Mononuclear cell (primary cell): Measurements from ENCODE around the gene STXBP5. TPM values are rescaled to one million over a fixed set of nuclear protein-coding genes. Genes with fewer than 3 reads are reported as not detected.
"Not testable (repeated sequence)": the region's sequence is repeated elsewhere in the genome, so short reads cannot be mapped to it uniquely, and the experiment has no call there.

Experiments used
- H3K27me3 ChIP-seq: 2 replicates; pipeline ENCODE4 v1.6.0; 2011; ENCODE audit warnings: low read length, control low read depth; ENCODE audit not compliant: insufficient read depth
- H3K4me1 ChIP-seq: 2 replicates; pipeline ENCODE4 v1.5.1; 2011; ENCODE audit warnings: mild to moderate bottlenecking, low read length, control low read depth; ENCODE audit not compliant: insufficient read depth
- H3K4me3 ChIP-seq: 2 replicates; pipeline ENCODE4 v1.5.1; 2011; ENCODE audit warnings: mild to moderate bottlenecking, low read length, moderate library complexity
- H3K9me3 ChIP-seq: 2 replicates; pipeline ENCODE4 v1.5.1; 2011; ENCODE audit warnings: low read depth, mild to moderate bottlenecking, control low read depth, low read length
- total RNA-seq: library from RNA; depleted of rRNA; stranded (reverse); fragments of >200 nt; gene quantifications from one replicate; pipeline ENCODE4 v1.2.3, GENCODE V29; 2012

Gene STXBP5
- total RNA-seq, 1 donor = 29.3 TPM

GRCh38 chr6:147234685-147235084, 30.5 kb downstream of the STXBP5 start:
- no peaks in the 10 kb centered on the region for H3K4me1 ChIP-seq
- H3K9me3 ChIP-seq = no peaks in the 10 kb centered on the region
- H3K4me3 ChIP-seq = no peak overlapping the region
- no peaks in the 10 kb centered on the region for H3K27me3 ChIP-seq

DNA sequence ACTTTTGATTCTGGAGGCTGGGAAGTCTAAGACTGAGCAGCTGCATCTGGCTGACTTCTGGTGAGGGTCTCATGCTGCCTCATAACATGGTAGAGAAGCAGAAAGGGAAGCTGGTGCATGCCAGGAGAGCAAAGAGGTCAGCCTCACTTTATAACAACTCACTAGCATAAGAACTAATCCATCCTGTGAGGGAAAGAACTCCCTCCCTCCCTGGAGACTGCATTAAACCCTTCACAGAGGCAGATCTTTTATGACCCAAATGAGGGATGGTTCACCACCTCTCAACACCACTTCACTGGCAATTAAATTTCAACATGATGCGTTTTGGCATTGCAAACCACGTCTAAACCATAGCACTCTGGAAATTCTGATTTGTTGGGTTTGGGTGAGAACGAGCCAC, 33.9 kb downstream of the STXBP5 start:
- H3K27me3 ChIP-seq = no peaks in the 10 kb centered on the region
- H3K4me3 ChIP-seq = no peak overlapping the region
- H3K9me3 ChIP-seq = no peaks in the 10 kb centered on the region

GRCh38 chr6:147238906-147239305, 34.7 kb downstream of the STXBP5 start:
- Histone ChIP-seq H3K9me3 (no peaks in the 10 kb centered on the region), H3K4me1 (no peaks in the 10 kb centered on the region), H3K27me3 (no peaks in the 10 kb centered on the region), H3K4me3 (no peak overlapping the region)

More for the DNA sequence above, 33.9 kb downstream of the STXBP5 start:
- no peaks in the 10 kb centered on the region for H3K4me1 ChIP-seq

GRCh38 chr6:147244832-147245231, 40.6 kb downstream of the STXBP5 start:
- Histone ChIP-seq H3K9me3 (no peaks in the 10 kb centered on the region), H3K4me1 (no peaks in the 10 kb centered on the region), H3K27me3 (no peaks in the 10 kb centered on the region), H3K4me3 (no peak overlapping the region)

DNA sequence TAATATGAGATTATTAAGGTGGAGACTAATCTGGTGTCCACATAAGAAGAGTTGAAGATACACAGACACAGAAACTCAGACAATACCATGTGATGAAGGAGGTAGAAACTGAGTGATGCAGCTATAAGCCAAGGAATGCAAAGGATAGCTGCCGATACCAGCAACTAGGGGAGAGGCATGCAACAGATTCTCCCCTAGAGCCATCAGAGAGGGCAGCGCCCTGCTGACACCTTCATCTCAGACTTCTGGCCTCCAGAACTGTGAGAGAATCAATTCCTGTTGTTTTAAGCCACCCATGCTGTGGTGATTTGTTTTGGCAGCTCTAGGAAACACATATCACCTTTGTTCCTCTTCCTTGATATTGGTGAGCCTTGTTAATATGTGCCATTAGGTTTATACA, 41.5 kb downstream of the STXBP5 start:
- H3K9me3 ChIP-seq = no peaks in the 10 kb centered on the region
- H3K27me3 ChIP-seq = no peaks in the 10 kb centered on the region
- no peaks in the 10 kb centered on the region for H3K4me1 ChIP-seq
- H3K4me3 ChIP-seq = no peak overlapping the region

GRCh38 chr6:147246853-147247635, 42.8 kb downstream of the STXBP5 start:
- Histone ChIP-seq H3K4me3 (no peak overlapping the region), H3K4me1 (no peaks in the 10 kb centered on the region), H3K27me3 (no peaks in the 10 kb centered on the region), H3K9me3 (no peaks in the 10 kb centered on the region)

GRCh38 chr6:147248859-147249258, 44.6 kb downstream of the STXBP5 start:
- Histone ChIP-seq H3K4me1 (no peaks in the 10 kb centered on the region), H3K9me3 (no peaks in the 10 kb centered on the region), H3K27me3 (no peaks in the 10 kb centered on the region), H3K4me3 (no peak overlapping the region)

DNA sequence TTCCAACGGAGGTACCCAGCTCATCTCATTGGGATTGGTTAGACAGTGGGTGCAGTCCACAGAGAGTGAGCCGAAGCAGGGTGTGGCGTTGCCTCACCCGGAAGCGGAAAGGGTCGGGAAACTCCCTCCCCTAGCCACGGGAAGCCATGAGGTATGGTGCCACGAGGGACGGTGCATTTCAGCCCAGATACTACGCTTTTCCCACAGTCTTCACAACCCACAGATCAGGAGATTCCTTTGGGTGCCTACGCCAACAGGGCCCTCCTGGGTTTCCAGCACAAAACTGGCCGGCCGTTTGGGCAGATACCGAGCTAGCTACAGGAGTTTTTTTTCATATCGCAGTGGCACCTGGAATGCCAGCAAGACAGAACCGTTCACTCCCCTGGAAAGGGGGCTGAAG, 46.9 kb downstream of the STXBP5 start:
- Histone ChIP-seq H3K4me1 (no peaks in the 10 kb centered on the region), H3K27me3 (no peaks in the 10 kb centered on the region)

GRCh38 chr6:147254929-147255473, 50.8 kb downstream of the STXBP5 start:
- not testable (repeated sequence) for H3K27me3 ChIP-seq, H3K4me3 ChIP-seq, H3K4me1 ChIP-seq, H3K9me3 ChIP-seq

More for the DNA sequence above, 46.9 kb downstream of the STXBP5 start:
- H3K9me3 ChIP-seq = no peaks in the 10 kb centered on the region
- no peak overlapping the region for H3K4me3 ChIP-seq

GRCh38 chr6:147255948-147256674, 51.9 kb downstream of the STXBP5 start:
- no peaks in the 10 kb centered on the region for H3K4me1 ChIP-seq
- no peaks in the 10 kb centered on the region for H3K9me3 ChIP-seq

DNA sequence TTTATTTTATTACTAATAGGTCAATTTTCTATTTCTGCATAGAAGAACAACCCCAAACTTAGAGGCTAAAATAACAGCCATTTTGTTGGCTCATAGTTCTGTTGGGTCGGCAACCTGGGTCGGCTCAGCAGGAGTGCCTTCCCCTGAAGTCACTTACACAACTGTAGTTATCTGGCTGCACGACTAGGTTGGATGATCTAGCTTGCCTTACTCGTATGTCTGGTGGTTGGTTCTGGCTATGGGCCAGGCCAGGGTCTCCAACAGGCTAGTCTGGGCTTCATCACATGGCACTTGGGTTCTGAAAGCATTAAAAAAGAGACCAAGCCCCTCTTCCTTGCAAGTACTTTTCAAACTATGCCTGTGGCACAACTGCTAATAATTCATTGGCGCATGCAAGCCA, 53.5 kb downstream of the STXBP5 start:
- Histone ChIP-seq H3K4me1 (no peaks in the 10 kb centered on the region), H3K27me3 (no peaks in the 10 kb centered on the region), H3K9me3 (no peaks in the 10 kb centered on the region), H3K4me3 (no peak overlapping the region)

More at GRCh38 chr6:147255948-147256674, 51.9 kb downstream of the STXBP5 start:
- Histone ChIP-seq H3K4me3 (no peak overlapping the region), H3K27me3 (no peaks in the 10 kb centered on the region)

- no peak overlapping the region for H3K4me3 ChIP-seq
- no peaks in the 10 kb centered on the region for H3K4me1 ChIP-seq
- no peaks in the 10 kb centered on the region for H3K27me3 ChIP-seq
- H3K9me3 ChIP-seq = no peaks in the 10 kb centered on the region
These were observed 55.9 kb downstream of the STXBP5 start for GRCh38 chr6:147260091-147260490.

- Histone ChIP-seq H3K4me3 (no peak overlapping the region), H3K4me1 (no peaks in the 10 kb centered on the region), H3K27me3 (no peaks in the 10 kb centered on the region), H3K9me3 (no peaks in the 10 kb centered on the region)
These were observed 58.7 kb downstream of the STXBP5 start for GRCh38 chr6:147262946-147263345.

- H3K4me3 ChIP-seq = no peak overlapping the region
- H3K27me3 ChIP-seq = no peaks in the 10 kb centered on the region
- no peaks in the 10 kb centered on the region for H3K4me1 ChIP-seq
- no peaks in the 10 kb centered on the region for H3K9me3 ChIP-seq
These were observed 62.6 kb downstream of the STXBP5 start for GRCh38 chr6:147266821-147267220.

- no peak overlapping the region for H3K4me3 ChIP-seq
- H3K27me3 ChIP-seq = no peaks in the 10 kb centered on the region
- H3K4me1 ChIP-seq = no peaks in the 10 kb centered on the region
- H3K9me3 ChIP-seq = no peaks in the 10 kb centered on the region
These were observed 63.4 kb downstream of the STXBP5 start for GRCh38 chr6:147267658-147268057.
